Measurements from ENCODE around the gene TMED7. TPM values are rescaled to one million over a fixed set of nuclear protein-coding genes. Genes with fewer than 3 reads are reported as not detected.

Gene TMED7
- total and polyA plus RNA-seq, 2 donors, result 49.0 to 150 TPM

- no peak for DNase-seq (ENCODE audit: extremely low spot score)
- H3K4me3 ChIP-seq (ENCODE audit: low read depth, low read length), result no peak overlapping the region
- peaks cover 1% of the 10 kb centered on the region for H3K36me3 ChIP-seq (ENCODE audit: insufficient read depth)
- no peak overlapping the region for H3K27ac ChIP-seq (ENCODE audit: low read depth)
- H3K4me1 ChIP-seq (ENCODE audit: insufficient read depth), result no peaks in the 10 kb centered on the region
Measured at GRCh38 chr5:115616472-115616871, 9.4 kb downstream of the TMED7 start.

- Histone ChIP-seq H3K27ac (ENCODE audit: low read depth) (no peak overlapping the region), H3K36me3 (ENCODE audit: insufficient read depth) (peaks cover 1% of the 10 kb centered on the region)
- WGBS, result 96% methylated on average over 5 of the region's 5 CpGs
Measured at GRCh38 chr5:115611873-115612272, 14.0 kb downstream of the TMED7 start.

GRCh38 chr5:115607935-115608334, 17.9 kb downstream of the TMED7 start:
- DNase-seq (ENCODE audit: extremely low spot score), result no peak
- Histone ChIP-seq H3K36me3 (ENCODE audit: insufficient read depth) (peaks cover 2% of the 10 kb centered on the region), H3K27ac (ENCODE audit: low read depth) (no peak overlapping the region), H3K4me3 (ENCODE audit: low read depth, low read length) (no peak overlapping the region), H3K4me1 (ENCODE audit: insufficient read depth) (no peaks in the 10 kb centered on the region)
- 77% methylated on average over 2 of the region's 2 CpGs for WGBS

More at GRCh38 chr5:115611873-115612272, 14.0 kb downstream of the TMED7 start:
- Histone ChIP-seq H3K4me3 (ENCODE audit: low read depth, low read length) (no peak overlapping the region), H3K4me1 (ENCODE audit: insufficient read depth) (no peaks in the 10 kb centered on the region)
- no peak for DNase-seq (ENCODE audit: extremely low spot score)

GRCh38 chr5:115605436-115605835, 20.4 kb downstream of the TMED7 start:
- DNase-seq (ENCODE audit: extremely low spot score), result no peak
- Histone ChIP-seq H3K27ac (ENCODE audit: low read depth) (no peak overlapping the region), H3K36me3 (ENCODE audit: insufficient read depth) (peaks cover 2% of the 10 kb centered on the region), H3K4me3 (ENCODE audit: low read depth, low read length) (no peak overlapping the region), H3K4me1 (ENCODE audit: insufficient read depth) (no peaks in the 10 kb centered on the region)
- WGBS, result 67% methylated on average over 3 of the region's 3 CpGs

- DNase-seq (ENCODE audit: extremely low spot score), result no peak
- H3K4me3 ChIP-seq (ENCODE audit: low read depth, low read length), result peak overlapping the region; percentile 79
- H3K4me1 ChIP-seq (ENCODE audit: insufficient read depth), result no peaks in the 10 kb centered on the region
- H3K27ac ChIP-seq (ENCODE audit: low read depth), result no peak overlapping the region
- peaks cover 2% of the 10 kb centered on the region for H3K36me3 ChIP-seq (ENCODE audit: insufficient read depth)
- WGBS, result 37% methylated on average over 11 of the region's 11 CpGs
Measured at GRCh38 chr5:115602591-115603125, 23.2 kb downstream of the TMED7 start.

- Histone ChIP-seq H3K4me3 (ENCODE audit: low read depth, low read length) (peak within 1 kb of the TSS; percentile 79), H3K36me3 (ENCODE audit: insufficient read depth) (peaks cover 2% of the 10 kb centered on the region), H3K4me1 (ENCODE audit: insufficient read depth) (no peaks in the 10 kb centered on the region), H3K27ac (ENCODE audit: low read depth) (peak within 1 kb of the TSS; percentile 73)
- no peak for DNase-seq (ENCODE audit: extremely low spot score)
- under 1% methylated on average over 71 of the region's 71 CpGs for WGBS
Measured at GRCh38 chr5:115601701-115602590, 23.9 kb downstream of the TMED7 start, which contains the start of gene TICAM2. Gene TICAM2 (minus strand): TSS chr5:115602479. CDS start chr5:115581256, 21,223 bp downstream.

- Histone ChIP-seq H3K36me3 (ENCODE audit: insufficient read depth) (peaks cover 2% of the 10 kb centered on the region), H3K4me3 (ENCODE audit: low read depth, low read length) (no peak overlapping the region), H3K27ac (ENCODE audit: low read depth) (no peak overlapping the region), H3K4me1 (ENCODE audit: insufficient read depth) (no peaks in the 10 kb centered on the region)
- DNase-seq (ENCODE audit: extremely low spot score), result no peak
- WGBS, result 77% methylated on average over 3 of the region's 3 CpGs
Measured at GRCh38 chr5:115600766-115601165, 25.1 kb downstream of the TMED7 start.

- Histone ChIP-seq H3K27ac (ENCODE audit: low read depth) (no peak overlapping the region), H3K36me3 (ENCODE audit: insufficient read depth) (no peaks in the 10 kb centered on the region), H3K4me3 (ENCODE audit: low read depth, low read length) (no peak overlapping the region), H3K4me1 (ENCODE audit: insufficient read depth) (no peaks in the 10 kb centered on the region)
- 60% methylated on average over 2 of the region's 2 CpGs for WGBS
- no peak for DNase-seq (ENCODE audit: extremely low spot score)
Measured at GRCh38 chr5:115599924-115600323, 25.9 kb downstream of the TMED7 start.

GRCh38 chr5:115599502-115599901, 26.3 kb downstream of the TMED7 start:
- no peak overlapping the region for H3K27ac ChIP-seq (ENCODE audit: low read depth)
- no peaks in the 10 kb centered on the region for H3K4me1 ChIP-seq (ENCODE audit: insufficient read depth)
- no peaks in the 10 kb centered on the region for H3K36me3 ChIP-seq (ENCODE audit: insufficient read depth)
- no peak for DNase-seq (ENCODE audit: extremely low spot score)
- WGBS, result 64% methylated on average over 1 of the region's 1 CpG
- H3K4me3 ChIP-seq (ENCODE audit: low read depth, low read length), result no peak overlapping the region

- no peaks in the 10 kb centered on the region for H3K4me1 ChIP-seq (ENCODE audit: insufficient read depth)
- H3K27ac ChIP-seq (ENCODE audit: low read depth), result no peak overlapping the region
- no peaks in the 10 kb centered on the region for H3K36me3 ChIP-seq (ENCODE audit: insufficient read depth)
- no peak for DNase-seq (ENCODE audit: extremely low spot score)
- WGBS, result 69% methylated on average over 2 of the region's 2 CpGs
- H3K4me3 ChIP-seq (ENCODE audit: low read depth, low read length), result no peak overlapping the region
Measured at GRCh38 chr5:115594128-115595047, 31.4 kb downstream of the TMED7 start.

- Histone ChIP-seq H3K4me1 (ENCODE audit: insufficient read depth) (no peaks in the 10 kb centered on the region), H3K27ac (ENCODE audit: low read depth) (no peak overlapping the region), H3K4me3 (ENCODE audit: low read depth, low read length) (no peak overlapping the region), H3K36me3 (ENCODE audit: insufficient read depth) (peaks cover 1% of the 10 kb centered on the region)
- 31% methylated on average over 3 of the region's 3 CpGs for WGBS
- no peak for DNase-seq (ENCODE audit: extremely low spot score)
Measured at GRCh38 chr5:115589043-115589442, 36.8 kb downstream of the TMED7 start.

- WGBS, result 56% methylated on average over 4 of the region's 4 CpGs
- Histone ChIP-seq H3K4me1 (ENCODE audit: insufficient read depth) (no peaks in the 10 kb centered on the region), H3K27ac (ENCODE audit: low read depth) (no peak overlapping the region), H3K4me3 (ENCODE audit: low read depth, low read length) (no peak overlapping the region), H3K36me3 (ENCODE audit: insufficient read depth) (peaks cover 1% of the 10 kb centered on the region)
- no peak for DNase-seq (ENCODE audit: extremely low spot score)
Measured at GRCh38 chr5:115588640-115589039, 37.2 kb downstream of the TMED7 start.

GRCh38 chr5:115586525-115587146, 39.2 kb downstream of the TMED7 start:
- Histone ChIP-seq H3K4me3 (ENCODE audit: low read depth, low read length) (no peak overlapping the region), H3K27ac (ENCODE audit: low read depth) (no peak overlapping the region), H3K4me1 (ENCODE audit: insufficient read depth) (no peaks in the 10 kb centered on the region), H3K36me3 (ENCODE audit: insufficient read depth) (peaks cover 1% of the 10 kb centered on the region)
- DNase-seq (ENCODE audit: extremely low spot score), result no peak
- WGBS, result 49% methylated on average over 6 of the region's 6 CpGs
